Omental fat pad (tissue), 4 donors: Measurements from ENCODE around the gene CIP2A. TPM values are rescaled to one million over a fixed set of nuclear protein-coding genes. Genes with fewer than 3 reads are reported as not detected.
"Not testable (repeated sequence)": the region's sequence is repeated elsewhere in the genome, so short reads cannot be mapped to it uniquely, and the experiment has no call there.

ENCODE experiments used
- ATAC-seq: fragments of 150-250 bp; one replicate; pipeline ENCODE4 v1.9.1; 2016; ENCODE audit warnings: mild to moderate bottlenecking, moderate library complexity; ENCODE audit not compliant: low FRiP score
- DNase-seq: peaks from one replicate; pipeline ENCODE4 v3.0.0-alpha.2; 2019; ENCODE audit warnings: low spot score
- CTCF ChIP-seq, 3 donors: fragments of 450-650 bp; IDR thresholded peaks; one replicate each; pipeline ENCODE4 v1.5.1; 2016 to 2017; ENCODE audit warnings: antibody characterized with exemption in 3 of 3, mild to moderate bottlenecking in 3 of 3, moderate library complexity in 2 of 3
- total RNA-seq, 4 donors: library from RNA; depleted of rRNA; stranded (reverse); fragments of >200 nt; gene quantifications; one replicate each; pipeline ENCODE4 v1.1.0, GENCODE V29; 2016

Gene CIP2A
- 1 to 10 TPM; 1.1 to 6.4 (median 5.7) TPM for total RNA-seq

GRCh38 chr3:108589081-108589997 lies at the start of gene CIP2A, which contains the start of gene DZIP3:
Gene CIP2A, minus strand, starts transcription at chr3:108589438. Its CDS starts 63 bp downstream, at chr3:108589375.
Gene DZIP3, plus strand, starts transcription at chr3:108589722. Its CDS starts 15,685 bp downstream, at chr3:108605407.
- TF ChIP-seq CTCF (IDR thresholded peaks at IDR 0.05) = no peak
- peak; percentile 92 for ATAC-seq
- peak; percentile 41 for DNase-seq

- DNase-seq (no peak), ATAC-seq (no peak)
- TF ChIP-seq CTCF (IDR thresholded peaks at IDR 0.05) = no peak
Measured at GRCh38 chr3:108629974-108630373, 40.7 kb upstream of the CIP2A start.

GRCh38 chr3:108623504-108623903 lies 34.3 kb upstream of the CIP2A start:
- no peak for TF ChIP-seq CTCF (IDR thresholded peaks at IDR 0.05)
- ATAC-seq = no peak
- no peak for DNase-seq

GRCh38 chr3:108620250-108620649 lies 31.0 kb upstream of the CIP2A start:
- DNase-seq (no peak), ATAC-seq (no peak)
- TF ChIP-seq CTCF (IDR thresholded peaks at IDR 0.05) = no peak

GRCh38 chr3:108616090-108616489 lies 26.9 kb upstream of the CIP2A start:
- ATAC-seq, DNase-seq: not testable (repeated sequence)

- TF ChIP-seq CTCF (IDR thresholded peaks at IDR 0.05) = no peak
- ATAC-seq (no peak), DNase-seq (no peak)
Measured at GRCh38 chr3:108610651-108611050, 21.4 kb upstream of the CIP2A start.

- no peak for ATAC-seq
- DNase-seq = no peak
- TF ChIP-seq CTCF (IDR thresholded peaks at IDR 0.05) = no peak
Measured at GRCh38 chr3:108608750-108609149, 19.5 kb upstream of the CIP2A start.
